Measurements from ENCODE around the gene ETV3.

ETV3 gene

GRCh38 chr1:157112186-157112867 is 25.9 kb downstream of the ETV3 start:
- Histone ChIP-seq H3K9me3 (no peaks in the 10 kb centered on the region), H3K27me3 (peaks cover 0 to 64% of the 10 kb centered on the region in 2 donors)
- peak in 1 of 2 donors; percentile 45 for DNase-seq

GRCh38 chr1:157111396-157112165 is 26.6 kb downstream of the ETV3 start:
- intact Hi-C loops (cut with DNase I; ENCODE audit: low total_unique reads) = no loop called here
- H3K4me3 ChIP-seq = no peak overlapping the region
- no peak for TF ChIP-seq CTCF (IDR thresholded peaks at IDR 0.05)
- H3K27ac ChIP-seq = no peak overlapping the region
- H3K27me3 ChIP-seq = peaks cover 0 to 69% of the 10 kb centered on the region in 2 donors
- no peaks in the 10 kb centered on the region for H3K9me3 ChIP-seq
- H3K4me1 ChIP-seq = peaks cover 0 to 3% (median 0%) of the 10 kb centered on the region in 4 donors
- peak in 1 of 2 donors; percentile 51 for DNase-seq
- H3K36me3 ChIP-seq = no peaks in the 10 kb centered on the region

More at GRCh38 chr1:157112186-157112867, 25.9 kb downstream of the ETV3 start:
- intact Hi-C loops (cut with DNase I; ENCODE audit: low total_unique reads) = no loop called here
- H3K27ac ChIP-seq = no peak overlapping the region
- no peak for TF ChIP-seq CTCF (IDR thresholded peaks at IDR 0.05)
- no peak overlapping the region for H3K4me3 ChIP-seq
- H3K36me3 ChIP-seq = no peaks in the 10 kb centered on the region
- H3K4me1 ChIP-seq = peaks cover 0 to 3% (median 0%) of the 10 kb centered on the region in 4 donors

- no peaks in the 10 kb centered on the region for H3K36me3 ChIP-seq
- H3K4me1 ChIP-seq = peaks cover 0 to 3% (median 0%) of the 10 kb centered on the region in 4 donors
- H3K4me3 ChIP-seq = no peak overlapping the region
- intact Hi-C loops (cut with DNase I; ENCODE audit: low total_unique reads) = no loop called here
- H3K27ac ChIP-seq = no peak overlapping the region
- no peak for TF ChIP-seq CTCF (IDR thresholded peaks at IDR 0.05)
- H3K9me3 ChIP-seq = no peaks in the 10 kb centered on the region
- DNase-seq = peak in 1 of 2 donors; percentile 12
- H3K27me3 ChIP-seq = peaks cover 0 to 78% of the 10 kb centered on the region in 2 donors
These were observed 27.5 kb downstream of the ETV3 start for GRCh38 chr1:157110686-157111085.

DNA sequence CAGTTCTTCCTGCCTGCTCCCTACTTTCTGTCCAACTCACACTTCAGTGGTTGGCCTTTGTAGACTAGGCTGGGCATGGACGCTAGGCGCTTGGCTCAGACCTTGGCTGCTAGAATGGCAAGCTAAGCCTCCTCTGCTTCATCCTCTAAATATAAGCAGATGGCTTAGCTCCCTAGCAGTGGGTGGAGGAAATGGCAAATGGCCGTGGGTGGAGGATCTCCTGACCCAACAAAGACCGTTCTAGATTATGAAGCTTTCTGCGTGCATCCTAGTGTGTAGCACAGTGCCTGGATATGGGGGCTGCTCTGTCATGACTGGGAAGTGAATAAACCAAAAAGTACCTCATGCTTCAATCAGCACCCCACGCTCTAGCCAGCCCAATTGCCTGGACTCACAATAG is 28.2 kb downstream of the ETV3 start:
- intact Hi-C loops (cut with DNase I; ENCODE audit: low total_unique reads) = no loop called here
- Histone ChIP-seq H3K36me3 (no peaks in the 10 kb centered on the region), H3K27me3 (peaks cover 0 to 79% of the 10 kb centered on the region in 2 donors), H3K27ac (no peak overlapping the region), H3K4me3 (no peak overlapping the region), H3K9me3 (no peaks in the 10 kb centered on the region), H3K4me1 (peaks cover 0 to 3% (median 0%) of the 10 kb centered on the region in 4 donors)
- peak in 1 of 2 donors; percentile 38 for DNase-seq
- TF ChIP-seq CTCF (IDR thresholded peaks at IDR 0.05) = no peak

GRCh38 chr1:157108448-157108847 is 29.7 kb downstream of the ETV3 start:
- Histone ChIP-seq H3K4me1 (peaks cover 0 to 3% (median 0%) of the 10 kb centered on the region in 4 donors), H3K27me3 (peaks cover 0 to 74% of the 10 kb centered on the region in 2 donors), H3K27ac (no peak overlapping the region), H3K9me3 (no peaks in the 10 kb centered on the region), H3K4me3 (no peak overlapping the region), H3K36me3 (no peaks in the 10 kb centered on the region)
- no peak for TF ChIP-seq CTCF (IDR thresholded peaks at IDR 0.05)
- intact Hi-C loops (cut with DNase I; ENCODE audit: low total_unique reads) = no loop called here
- no peak for DNase-seq
